ENCODE data around the gene COIL. TPM values are rescaled to one million over a fixed set of nuclear protein-coding genes. Genes with fewer than 3 reads are reported as not detected.

COIL gene
- total and polyA plus RNA-seq, 2 of the 13 experiments (the other 11 are each of a cell fraction or from before 2014, with no cell fraction given) = 8.1 to 29.4 TPM

DNA sequence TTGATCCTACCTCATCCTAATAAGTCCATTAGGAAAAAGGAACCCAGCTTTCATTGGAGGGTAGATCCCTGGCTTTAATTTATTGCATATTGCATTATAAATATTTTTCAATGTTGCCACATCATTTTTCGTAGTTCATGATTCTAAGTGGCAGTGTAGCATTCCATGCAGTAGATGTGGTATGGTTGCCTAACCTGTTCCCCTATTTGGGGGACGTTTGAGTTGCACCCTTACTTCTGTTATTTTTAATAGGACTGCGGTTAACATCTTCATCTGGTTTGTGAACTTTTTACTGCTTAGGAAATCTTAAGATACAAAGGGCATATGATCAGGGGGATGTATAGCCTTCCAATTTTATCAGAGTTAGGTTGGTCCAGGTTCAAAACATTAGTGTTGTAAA lies 22.5 kb upstream of the COIL start:
- 64% methylated on average over 3 of the region's 3 CpGs for WGBS (ENCODE audit: low lambda C conversion rate)
- peaks cover 22% of the 10 kb centered on the region for H3K4me1 ChIP-seq (ENCODE audit: insufficient read depth, low read length)
- CTCF ChIA-PET (ENCODE audit: low intra/inter-chr PET ratio, low total read pairs) = no interaction called here
- TF ChIP-seq ZNF563 (CRISPR knock-in tag; IDR thresholded peaks at IDR 0.05) = no peak
- no peak for TF ChIP-seq CHD2 (IDR thresholded peaks at IDR 0.05; ENCODE audit: low read depth, low read length)
- TF ChIP-seq, protein P1, sequence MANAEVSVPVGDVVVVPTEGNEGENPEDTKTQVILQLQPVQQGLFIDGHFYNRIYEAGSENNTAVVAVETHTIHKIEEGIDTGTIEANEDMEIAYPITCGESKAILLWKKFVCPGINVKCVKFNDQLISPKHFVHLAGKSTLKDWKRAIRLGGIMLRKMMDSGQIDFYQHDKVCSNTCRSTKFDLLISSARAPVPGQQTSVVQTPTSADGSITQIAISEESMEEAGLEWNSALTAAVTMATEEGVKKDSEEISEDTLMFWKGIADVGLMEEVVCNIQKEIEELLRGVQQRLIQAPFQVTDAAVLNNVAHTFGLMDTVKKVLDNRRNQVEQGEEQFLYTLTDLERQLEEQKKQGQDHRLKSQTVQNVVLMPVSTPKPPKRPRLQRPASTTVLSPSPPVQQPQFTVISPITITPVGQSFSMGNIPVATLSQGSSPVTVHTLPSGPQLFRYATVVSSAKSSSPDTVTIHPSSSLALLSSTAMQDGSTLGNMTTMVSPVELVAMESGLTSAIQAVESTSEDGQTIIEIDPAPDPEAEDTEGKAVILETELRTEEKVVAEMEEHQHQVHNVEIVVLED (CRISPR knock-in tag; IDR thresholded peaks at IDR 0.05; ENCODE audit: borderline replicate concordance) = no peak
- TF ChIP-seq RARA (CRISPR knock-in tag; IDR thresholded peaks at IDR 0.05) = no peak
- TF ChIP-seq RBM22 (optimal IDR thresholded peaks at IDR 0.05; ENCODE audit: low read length) = no peak
- TF ChIP-seq CC2D1A (CRISPR knock-in tag; IDR thresholded peaks at IDR 0.05) = no peak
- no peak for TF ChIP-seq ZFX (CRISPR knock-in tag; IDR thresholded peaks at IDR 0.05; ENCODE audit: low read depth)
- no peak for TF ChIP-seq ZNF451 (CRISPR knock-in tag; IDR thresholded peaks at IDR 0.05)
- TF ChIP-seq, protein P2, sequence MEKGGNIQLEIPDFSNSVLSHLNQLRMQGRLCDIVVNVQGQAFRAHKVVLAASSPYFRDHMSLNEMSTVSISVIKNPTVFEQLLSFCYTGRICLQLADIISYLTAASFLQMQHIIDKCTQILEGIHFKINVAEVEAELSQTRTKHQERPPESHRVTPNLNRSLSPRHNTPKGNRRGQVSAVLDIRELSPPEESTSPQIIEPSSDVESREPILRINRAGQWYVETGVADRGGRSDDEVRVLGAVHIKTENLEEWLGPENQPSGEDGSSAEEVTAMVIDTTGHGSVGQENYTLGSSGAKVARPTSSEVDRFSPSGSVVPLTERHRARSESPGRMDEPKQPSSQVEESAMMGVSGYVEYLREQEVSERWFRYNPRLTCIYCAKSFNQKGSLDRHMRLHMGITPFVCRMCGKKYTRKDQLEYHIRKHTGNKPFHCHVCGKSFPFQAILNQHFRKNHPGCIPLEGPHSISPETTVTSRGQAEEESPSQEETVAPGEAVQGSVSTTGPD (CRISPR knock-in tag; IDR thresholded peaks at IDR 0.05) = no peak
- TF ChIP-seq KLF9 (CRISPR knock-in tag; IDR thresholded peaks at IDR 0.05; ENCODE audit: low read depth) = no peak
- TF ChIP-seq ZNF367 (CRISPR knock-in tag; IDR thresholded peaks at IDR 0.05; ENCODE audit: borderline replicate concordance) = no peak
- ATAC-seq (no peak), DNase-seq (ENCODE audit: low spot score) (no peak), FAIRE-seq (no peak)
- H3K27ac ChIP-seq (ENCODE audit: extremely low read length, insufficient read depth, low read length) = no peak overlapping the region
- no peak overlapping the region for H3K9ac ChIP-seq (ENCODE audit: insufficient read depth, low read depth, low read length)
- no TSS peak for BruUV-seq (replicated peaks)
- in situ Hi-C loops (cut with HindIII; ENCODE audit: extremely low pct_ligation_motif_present, low pct_unique_long_range_greater_than_20kb) = no loop called here
- no peak overlapping the region for H3K4me2 ChIP-seq (ENCODE audit: low read depth, low read length)
- H3K36me3 ChIP-seq (replicated peaks in 1 of 2; ENCODE audit: control insufficient read depth in 1 of 2, insufficient read depth in 2 of 2, low read length in 2 of 2) = no peaks in the 10 kb centered on the region; a peak in 2 of 5 replicates
- intact Hi-C loops (cut with micrococcal nuclease; ENCODE audit: unreplicated experiment) = no loop called here
- POLR2A ChIA-PET = no interaction called here
- no peaks in the 10 kb centered on the region for H3K9me3 ChIP-seq (ENCODE audit: low read length)
- H2AFZ ChIP-seq (ENCODE audit: low read length) = no peak overlapping the region
- no peaks in the 10 kb centered on the region for H3K27me3 ChIP-seq (ENCODE audit: control insufficient read depth in 1 of 2, insufficient read depth in 2 of 2, low read length in 2 of 2)
- no peaks in the 10 kb centered on the region for H4K20me1 ChIP-seq (ENCODE audit: insufficient read depth, low read length)
- no peaks in the 10 kb centered on the region for H3K79me2 ChIP-seq (ENCODE audit: insufficient read depth, low read length)
- H3K4me3 ChIP-seq (replicated peaks in 1 of 3; ENCODE audit: insufficient read depth in 1 of 3, low read depth in 2 of 3, low read length in 3 of 3) = no peak overlapping the region
